ENCODE measurements around the gene TDRD12. TPM values are rescaled to one million over a fixed set of nuclear protein-coding genes. Genes with fewer than 3 reads are reported as not detected.

TDRD12 gene
- total RNA-seq, 1 experiment from 2014 or later: 0.33 TPM

DNA sequence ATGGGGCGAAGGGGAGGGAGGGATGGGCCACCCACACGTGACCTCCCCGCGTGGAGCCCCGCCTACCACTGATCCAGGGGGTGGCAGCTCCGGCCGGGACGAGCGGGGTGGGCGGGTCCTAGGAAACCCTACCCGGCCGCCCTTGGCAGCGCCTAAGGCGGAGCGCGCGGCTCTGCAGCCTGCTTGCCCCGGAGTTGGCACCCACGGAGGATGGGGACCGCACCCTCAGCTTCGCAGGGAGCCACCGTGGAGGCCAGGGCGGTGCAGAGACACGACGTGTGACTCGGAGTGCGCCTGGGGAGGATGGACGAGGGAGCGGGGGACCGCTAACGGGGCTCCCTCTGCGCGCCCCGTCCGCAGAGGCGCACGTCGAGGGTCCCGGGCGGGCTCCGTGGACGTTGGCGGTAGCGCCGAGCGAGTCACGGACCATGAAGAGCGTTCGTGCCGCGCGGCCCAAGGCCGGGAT, 43.8 kb upstream of the TDRD12 start, which contains the start of gene RGS9BP:
TSS of gene RGS9BP (plus strand) at position 129 of the 466 bp plus-strand sequence. CDS start 416 bp downstream, outside the sequence.
- Histone ChIP-seq H3K79me2 (ENCODE audit: low read depth) (peaks cover 39% of the 10 kb centered on the region), H3F3A (ENCODE audit: insufficient read depth, low read depth) (peaks cover 4% of the 10 kb centered on the region; the same call in 1 of the 2 replicates), H3K27me3 (ENCODE audit: insufficient read depth, low read depth) (no peaks in the 10 kb centered on the region), H3K4me1 (replicated peaks; ENCODE audit: insufficient read depth) (peaks cover 10% of the 10 kb centered on the region; the same call in 1 of the 2 replicates), H3K4me2 (peak within 1 kb of the TSS; percentile 100), H3K27ac (peak within 1 kb of the TSS; percentile 45; the same call in 1 of the 2 replicates), H2AFZ (peak within 1 kb of the TSS; percentile 95), H4K20me1 (ENCODE audit: insufficient read depth) (peaks cover 36% of the 10 kb centered on the region), H3K9me3 (ENCODE audit: insufficient read depth, low read depth) (no peaks in the 10 kb centered on the region), H3K36me3 (ENCODE audit: low read depth) (no peaks in the 10 kb centered on the region), H3K4me3 (peak within 1 kb of the TSS; percentile 89), H3K9me2 (ENCODE audit: insufficient read depth) (no peaks in the 10 kb centered on the region)
- peak; percentile 51 to 83 for DNase-seq
- ChIA-PET POLR2A (ENCODE audit: unreplicated experiment) (interaction anchor here (0.6 to 0.7 kb wide), 2 partner anchors 16 to 111 kb away, joined by 6 read pairs; partner anchors contain the start of gene NUDT19), CTCF (no interaction called here)
- TF ChIP-seq, protein P1, sequence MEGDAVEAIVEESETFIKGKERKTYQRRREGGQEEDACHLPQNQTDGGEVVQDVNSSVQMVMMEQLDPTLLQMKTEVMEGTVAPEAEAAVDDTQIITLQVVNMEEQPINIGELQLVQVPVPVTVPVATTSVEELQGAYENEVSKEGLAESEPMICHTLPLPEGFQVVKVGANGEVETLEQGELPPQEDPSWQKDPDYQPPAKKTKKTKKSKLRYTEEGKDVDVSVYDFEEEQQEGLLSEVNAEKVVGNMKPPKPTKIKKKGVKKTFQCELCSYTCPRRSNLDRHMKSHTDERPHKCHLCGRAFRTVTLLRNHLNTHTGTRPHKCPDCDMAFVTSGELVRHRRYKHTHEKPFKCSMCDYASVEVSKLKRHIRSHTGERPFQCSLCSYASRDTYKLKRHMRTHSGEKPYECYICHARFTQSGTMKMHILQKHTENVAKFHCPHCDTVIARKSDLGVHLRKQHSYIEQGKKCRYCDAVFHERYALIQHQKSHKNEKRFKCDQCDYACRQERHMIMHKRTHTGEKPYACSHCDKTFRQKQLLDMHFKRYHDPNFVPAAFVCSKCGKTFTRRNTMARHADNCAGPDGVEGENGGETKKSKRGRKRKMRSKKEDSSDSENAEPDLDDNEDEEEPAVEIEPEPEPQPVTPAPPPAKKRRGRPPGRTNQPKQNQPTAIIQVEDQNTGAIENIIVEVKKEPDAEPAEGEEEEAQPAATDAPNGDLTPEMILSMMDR (conservative IDR thresholded peaks at IDR 0.05): no peak
- no peak for TF ChIP-seq EZH2 (IDR thresholded peaks at IDR 0.05; ENCODE audit: low read depth)
- TSS peak; percentile 44 for BruUV-seq (replicated peaks)
- intact Hi-C loops (cut with micrococcal nuclease; ENCODE audit: unreplicated experiment): loop anchor here (1.0 kb wide), 1 partner anchor 17 kb away; no protein-coding TSS in a partner anchor

DNA sequence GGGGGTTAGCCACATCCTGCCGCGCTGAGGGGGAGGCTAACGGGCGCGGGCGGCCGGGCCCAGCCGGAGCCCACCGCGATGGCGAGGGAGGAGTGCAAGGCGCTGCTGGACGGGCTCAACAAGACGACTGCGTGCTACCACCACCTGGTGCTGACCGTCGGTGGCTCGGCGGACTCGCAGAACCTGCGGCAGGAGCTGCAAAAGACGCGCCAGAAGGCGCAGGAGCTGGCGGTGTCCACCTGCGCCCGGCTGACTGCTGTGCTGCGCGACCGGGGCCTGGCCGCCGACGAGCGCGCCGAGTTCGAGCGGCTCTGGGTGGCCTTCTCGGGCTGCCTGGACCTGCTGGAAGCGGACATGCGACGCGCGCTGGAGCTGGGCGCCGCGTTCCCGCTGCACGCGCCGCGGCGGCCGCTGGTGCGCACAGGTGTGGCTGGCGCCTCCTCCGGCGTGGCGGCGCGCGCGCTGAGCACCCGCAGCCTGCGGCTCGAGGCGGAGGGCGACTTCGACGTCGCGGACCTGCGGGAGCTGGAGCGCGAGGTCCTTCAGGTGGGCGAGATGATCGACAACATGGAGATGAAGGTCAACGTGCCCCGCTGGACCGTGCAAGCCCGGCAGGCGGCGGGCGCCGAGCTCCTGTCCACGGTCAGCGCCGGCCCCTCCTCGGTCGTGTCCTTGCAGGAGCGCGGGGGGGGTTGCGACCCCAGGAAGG, 43.2 kb upstream of the TDRD12 start:
- Histone ChIP-seq H3K9me2 (ENCODE audit: insufficient read depth) (no peaks in the 10 kb centered on the region), H3K27ac (no peak overlapping the region), H3K4me1 (replicated peaks; ENCODE audit: insufficient read depth) (peaks cover 10% of the 10 kb centered on the region; the same call in 1 of the 2 replicates), H4K20me1 (ENCODE audit: insufficient read depth) (peaks cover 30% of the 10 kb centered on the region), H3K4me3 (peak overlapping the region; percentile 89; the same call in 1 of the 2 replicates), H3K36me3 (ENCODE audit: low read depth) (no peaks in the 10 kb centered on the region), H2AFZ (no peak overlapping the region), H3K9me3 (ENCODE audit: insufficient read depth, low read depth) (no peaks in the 10 kb centered on the region), H3K27me3 (ENCODE audit: insufficient read depth, low read depth) (no peaks in the 10 kb centered on the region), H3F3A (ENCODE audit: insufficient read depth, low read depth) (peaks cover 4% of the 10 kb centered on the region; the same call in 1 of the 2 replicates), H3K79me2 (ENCODE audit: low read depth) (peaks cover 33% of the 10 kb centered on the region), H3K4me2 (peak overlapping the region; percentile 100)
- ChIA-PET CTCF (no interaction called here), POLR2A (ENCODE audit: unreplicated experiment) (no interaction called here)
- DNase-seq: no peak
- TF ChIP-seq EZH2 (IDR thresholded peaks at IDR 0.05; ENCODE audit: low read depth): no peak
- TF ChIP-seq, protein P1 (conservative IDR thresholded peaks at IDR 0.05): no peak
- intact Hi-C loops (cut with micrococcal nuclease; ENCODE audit: unreplicated experiment): no loop called here
- no TSS peak for BruUV-seq (replicated peaks)

DNA sequence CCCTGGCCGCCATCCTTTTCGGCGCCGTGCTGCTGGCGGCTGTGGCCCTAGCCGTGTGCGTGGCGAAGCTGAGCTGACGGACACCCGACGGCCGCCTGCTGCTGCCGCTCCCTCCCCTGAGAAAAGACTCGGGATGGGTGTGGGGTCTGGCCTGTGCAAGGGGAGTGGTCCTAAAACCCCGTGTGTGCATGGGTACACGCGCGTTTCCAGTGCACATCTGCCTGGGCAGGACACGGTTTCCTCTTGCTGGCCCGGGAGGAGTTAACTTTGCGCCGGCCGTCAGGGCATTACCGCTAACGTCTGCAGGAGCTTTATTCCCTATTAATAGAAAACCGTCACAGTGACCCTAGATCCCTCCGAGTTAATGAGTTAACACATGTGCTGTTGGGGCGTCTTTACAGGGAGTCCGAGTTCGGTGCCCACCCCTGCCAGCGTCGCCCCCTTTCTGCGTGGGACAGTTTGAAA, 42.6 kb upstream of the TDRD12 start:
- Histone ChIP-seq H3K79me2 (ENCODE audit: low read depth) (peaks cover 27% of the 10 kb centered on the region), H3K4me1 (replicated peaks; ENCODE audit: insufficient read depth) (peaks cover 13% of the 10 kb centered on the region), H3K9me3 (ENCODE audit: insufficient read depth, low read depth) (no peaks in the 10 kb centered on the region), H3K27me3 (ENCODE audit: insufficient read depth, low read depth) (no peaks in the 10 kb centered on the region), H2AFZ (no peak overlapping the region), H3K27ac (no peak overlapping the region), H3K4me2 (no peak overlapping the region), H3K9me2 (ENCODE audit: insufficient read depth) (no peaks in the 10 kb centered on the region), H3K36me3 (ENCODE audit: low read depth) (no peaks in the 10 kb centered on the region), H4K20me1 (ENCODE audit: insufficient read depth) (peaks cover 24% of the 10 kb centered on the region), H3K4me3 (no peak overlapping the region), H3F3A (ENCODE audit: insufficient read depth, low read depth) (peaks cover 6% of the 10 kb centered on the region; the same call in 1 of the 2 replicates)
- DNase-seq: no peak
- BruUV-seq (replicated peaks): no TSS peak
- POLR2A ChIA-PET (ENCODE audit: unreplicated experiment): no interaction called here
- CTCF ChIA-PET: no interaction called here
- intact Hi-C loops (cut with micrococcal nuclease; ENCODE audit: unreplicated experiment): no loop called here
- TF ChIP-seq EZH2 (IDR thresholded peaks at IDR 0.05; ENCODE audit: low read depth): no peak
- TF ChIP-seq, protein P1 (conservative IDR thresholded peaks at IDR 0.05): no peak

All from PC-9 (cell line).